ENCODE measurements around the gene PRKD1. TPM values are rescaled to one million over a fixed set of nuclear protein-coding genes. Genes with fewer than 3 reads are reported as not detected.

The PRKD1 gene
- total and polyA plus RNA-seq, 10 of the 15 experiments (the other 5 are each of a cell fraction or from before 2014, with no cell fraction given), result 0.02 to 0.56 TPM; not detected in 8

GRCh38 chr14:29745863-29746262 lies 181.8 kb downstream of the PRKD1 start:
- Histone ChIP-seq H3K27me3 (replicated peaks in 1 of 2; ENCODE audit: control insufficient read depth in 2 of 2, insufficient read depth in 2 of 2, low read length in 1 of 2) (no peaks in the 10 kb centered on the region), H2AFZ (ENCODE audit: control insufficient read depth, low read depth, low read length) (no peak overlapping the region), H3K4me2 (ENCODE audit: control insufficient read depth, insufficient read depth) (no peak overlapping the region), H3K4me3 (no peak overlapping the region), H3K79me2 (ENCODE audit: control insufficient read depth, insufficient read depth, low read length) (no peaks in the 10 kb centered on the region), H3K9me3 (replicated peaks; ENCODE audit: control insufficient read depth, insufficient read depth, low read length) (no peaks in the 10 kb centered on the region), H3K4me1 (ENCODE audit: control insufficient read depth, insufficient read depth, low read length) (no peaks in the 10 kb centered on the region), H3K27ac (ENCODE audit: control insufficient read depth, insufficient read depth) (no peak overlapping the region), H3K36me3 (ENCODE audit: control insufficient read depth in 2 of 2, insufficient read depth in 2 of 2, low read length in 1 of 2) (no peaks in the 10 kb centered on the region), H4K20me1 (ENCODE audit: control insufficient read depth, insufficient read depth) (no peaks in the 10 kb centered on the region), H3K9ac (ENCODE audit: control insufficient read depth, insufficient read depth, low read length) (no peak overlapping the region)
- TF ChIP-seq SUZ12 (IDR thresholded peaks at IDR 0.05; ENCODE audit: unreplicated experiment) (no peak), NFXL1 (IDR thresholded peaks at IDR 0.05; ENCODE audit: borderline replicate concordance) (no peak), CHD1 (IDR thresholded peaks at IDR 0.05; ENCODE audit: low read depth, low read length) (no peak), MYC (IDR thresholded peaks at IDR 0.05; ENCODE audit: insufficient read depth, insufficient read length, insufficient replicate concordance, low read length, severe bottlenecking) (no peak), DPF2 (IDR thresholded peaks at IDR 0.05) (no peak), STAT1 (conservative IDR thresholded peaks at IDR 0.05) (no peak), EZH2 (IDR thresholded peaks at IDR 0.05; ENCODE audit: borderline replicate concordance, control insufficient read depth, low read depth, low read length) (no peak), ELK1 (IDR thresholded peaks at IDR 0.05; ENCODE audit: low read depth, low read length) (no peak), PML (IDR thresholded peaks at IDR 0.05; ENCODE audit: low read length) (no peak), WRNIP1 (IDR thresholded peaks at IDR 0.05; ENCODE audit: borderline replicate concordance, low read depth, low read length) (no peak), CEBPZ (IDR thresholded peaks at IDR 0.05; ENCODE audit: low read depth, low read length) (no peak), TAF1 (IDR thresholded peaks at IDR 0.05; ENCODE audit: borderline replicate concordance, low read depth, low read length) (no peak), NFYB (IDR thresholded peaks at IDR 0.05; ENCODE audit: insufficient read depth, low read depth, low read length) (no peak), YY1 (IDR thresholded peaks at IDR 0.05; ENCODE audit: low read depth, low read length) (no peak), JUNB (IDR thresholded peaks at IDR 0.05) (no peak), PBX3 (IDR thresholded peaks at IDR 0.05; ENCODE audit: insufficient replicate concordance, low read depth, low read length) (no peak), SUPT20H (IDR thresholded peaks at IDR 0.05; ENCODE audit: borderline replicate concordance, control insufficient read depth, low read depth, low read length) (no peak), RBBP5 (conservative IDR thresholded peaks at IDR 0.05) (no peak), SIX5 (IDR thresholded peaks at IDR 0.05; ENCODE audit: low read depth, low read length, severe bottlenecking) (no peak)
- POLR2A ChIA-PET, result no interaction called here
- intact Hi-C loops (cut with micrococcal nuclease; ENCODE audit: unreplicated experiment), result no loop called here
- SMC1A ChIA-PET (ENCODE audit: uncharacterized antibody, unreplicated experiment), result no interaction called here
- RAD21 ChIA-PET (ENCODE audit: unreplicated experiment), result no interaction called here
- CTCF ChIA-PET, result no interaction called here
- 23% methylated on average over 3 of the region's 3 CpGs for WGBS (ENCODE audit: insufficient coverage, insufficient replicate concordance, low lambda C conversion rate, missing lambda C conversion rate)
- ATAC-seq, result no peak
- DNase-seq (ENCODE audit: low read depth, low spot score), result no peak
- FAIRE-seq, result no peak
- in situ Hi-C loops (cut with MboI), result no loop called here
- no TSS peak for BruUV-seq (replicated peaks)
